GM12873 (cell line): Measurements from ENCODE around the gene ASAP2.

Source experiments
- TF ChIP-seq, protein P1 (sequence below): IDR thresholded peaks from 2 replicates; pipeline ENCODE4 v1.5.1; 2012; ENCODE audit warnings: low read depth, mild to moderate bottlenecking, moderate library complexity, low read length, control low read depth; ENCODE audit not compliant: insufficient read depth; ENCODE audit errors: missing control alignments

Gene ASAP2

DNA sequence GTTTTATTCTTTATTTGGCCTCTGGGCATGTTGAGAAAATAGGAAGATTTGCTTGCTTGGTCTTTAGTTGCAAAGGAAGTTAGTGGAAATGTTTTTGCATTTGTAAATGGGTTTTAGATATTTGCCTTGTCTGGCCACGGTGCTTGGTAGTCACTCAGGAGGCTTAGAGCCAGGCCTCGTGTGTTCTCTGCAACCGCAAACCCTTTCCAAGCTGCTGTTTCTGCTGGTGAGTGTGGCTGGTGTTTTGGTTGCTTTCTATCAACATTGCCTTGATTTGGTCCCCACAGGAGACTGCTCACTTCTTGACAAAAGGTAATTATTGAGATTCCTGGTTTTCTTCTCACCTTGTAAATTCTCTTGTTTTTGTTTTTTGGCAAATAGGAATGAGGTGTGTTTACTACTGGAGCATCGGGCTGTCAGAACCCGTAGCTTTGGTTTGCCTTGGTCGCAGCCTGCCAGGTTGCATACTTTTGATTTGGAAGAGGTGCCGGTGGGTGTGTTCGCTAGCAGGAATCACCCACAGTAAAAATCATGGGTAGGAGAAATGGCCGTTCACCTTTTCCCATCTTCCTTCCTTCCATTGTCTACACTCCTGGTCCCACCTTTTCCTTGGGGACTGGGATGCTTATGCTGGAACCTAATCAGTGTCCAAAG lies 15.8 kb downstream of the ASAP2 start:
- TF ChIP-seq, protein P1, sequence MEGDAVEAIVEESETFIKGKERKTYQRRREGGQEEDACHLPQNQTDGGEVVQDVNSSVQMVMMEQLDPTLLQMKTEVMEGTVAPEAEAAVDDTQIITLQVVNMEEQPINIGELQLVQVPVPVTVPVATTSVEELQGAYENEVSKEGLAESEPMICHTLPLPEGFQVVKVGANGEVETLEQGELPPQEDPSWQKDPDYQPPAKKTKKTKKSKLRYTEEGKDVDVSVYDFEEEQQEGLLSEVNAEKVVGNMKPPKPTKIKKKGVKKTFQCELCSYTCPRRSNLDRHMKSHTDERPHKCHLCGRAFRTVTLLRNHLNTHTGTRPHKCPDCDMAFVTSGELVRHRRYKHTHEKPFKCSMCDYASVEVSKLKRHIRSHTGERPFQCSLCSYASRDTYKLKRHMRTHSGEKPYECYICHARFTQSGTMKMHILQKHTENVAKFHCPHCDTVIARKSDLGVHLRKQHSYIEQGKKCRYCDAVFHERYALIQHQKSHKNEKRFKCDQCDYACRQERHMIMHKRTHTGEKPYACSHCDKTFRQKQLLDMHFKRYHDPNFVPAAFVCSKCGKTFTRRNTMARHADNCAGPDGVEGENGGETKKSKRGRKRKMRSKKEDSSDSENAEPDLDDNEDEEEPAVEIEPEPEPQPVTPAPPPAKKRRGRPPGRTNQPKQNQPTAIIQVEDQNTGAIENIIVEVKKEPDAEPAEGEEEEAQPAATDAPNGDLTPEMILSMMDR, result no peak

DNA sequence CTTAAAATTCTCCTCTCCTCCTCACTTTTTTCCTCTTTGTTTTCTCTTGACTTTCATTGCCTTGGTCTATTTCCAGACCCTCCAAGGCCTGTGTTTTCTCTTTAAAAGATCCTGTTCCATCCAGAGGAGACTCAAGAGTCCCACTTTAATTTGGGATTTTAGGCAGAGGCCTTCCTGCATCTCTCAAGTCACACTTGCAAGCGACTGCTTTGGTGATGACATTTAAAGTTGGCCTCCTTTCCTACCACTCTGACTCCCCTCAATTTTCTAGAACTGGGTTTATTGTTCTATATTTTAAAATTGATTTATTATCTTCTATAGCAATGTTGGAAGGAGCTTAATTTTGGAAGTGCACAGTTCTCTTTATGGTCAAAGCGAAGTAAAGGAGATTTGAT lies 16.3 kb downstream of the ASAP2 start:
- TF ChIP-seq, protein P1, result no peak

DNA sequence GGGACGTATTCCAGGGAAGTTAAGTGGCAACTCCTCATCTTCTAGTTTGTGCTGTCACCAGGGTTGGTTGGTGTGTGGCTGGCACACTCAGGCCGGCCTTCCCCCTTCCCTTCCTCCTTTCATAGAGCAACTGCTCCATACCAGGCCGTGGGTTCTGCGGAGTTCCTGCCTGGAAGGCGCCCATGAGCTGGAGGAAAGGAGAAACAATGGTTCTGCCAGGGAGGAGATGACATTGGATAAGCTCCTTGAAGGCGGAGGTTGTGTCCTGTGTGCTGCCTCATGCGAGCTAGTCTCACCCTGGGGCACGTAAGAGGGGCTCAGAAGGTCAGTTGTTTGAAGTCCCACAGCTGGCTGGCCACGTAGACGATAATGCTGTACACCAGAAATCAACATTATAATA lies 19.2 kb downstream of the ASAP2 start:
- TF ChIP-seq, protein P1, result no peak

DNA sequence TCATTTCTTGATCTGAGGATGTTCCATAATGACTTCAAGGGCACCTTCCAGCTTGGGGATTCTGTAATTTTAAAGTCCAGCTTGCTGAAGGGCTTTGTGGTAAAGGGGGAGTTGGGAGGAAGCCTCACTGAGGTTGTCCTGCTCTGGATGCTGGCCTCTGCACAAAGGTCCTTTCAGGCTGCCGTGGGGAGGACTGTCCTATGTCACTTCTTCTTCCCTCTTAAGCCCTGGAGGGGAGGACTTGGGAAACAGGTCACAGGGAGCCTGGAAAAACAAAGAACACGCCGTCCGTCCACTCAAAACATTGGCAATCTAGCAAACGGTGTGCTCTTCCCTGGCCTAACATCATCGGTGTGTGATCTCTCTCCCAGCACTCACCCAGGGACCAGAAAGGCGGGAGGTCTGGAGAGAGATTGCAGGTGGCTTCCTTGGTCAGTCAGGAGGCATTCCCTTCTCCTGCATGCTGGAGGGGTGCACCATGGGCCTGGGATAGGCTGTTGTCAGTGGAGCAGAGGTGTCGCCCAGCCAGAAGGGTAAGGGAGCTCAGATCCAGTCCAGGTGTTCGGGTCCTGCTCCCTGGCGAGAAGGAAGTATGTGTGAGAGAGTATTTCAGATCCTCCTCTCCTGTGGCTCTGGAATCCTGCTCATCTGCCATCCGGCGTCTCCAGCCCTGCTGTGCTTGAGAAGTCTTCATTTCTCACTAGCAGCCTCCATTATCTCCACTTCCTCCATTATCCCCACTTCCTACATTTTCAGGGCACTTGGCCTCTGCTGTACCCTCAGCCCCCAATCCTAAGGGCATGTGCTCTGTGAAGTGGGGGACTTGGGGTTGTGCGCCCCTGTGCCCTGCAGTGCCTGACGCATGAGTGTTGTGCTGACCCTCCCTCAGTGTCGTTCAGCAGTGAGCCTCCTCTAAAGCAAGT lies 20.1 kb downstream of the ASAP2 start:
- TF ChIP-seq, protein P1, result no peak

DNA sequence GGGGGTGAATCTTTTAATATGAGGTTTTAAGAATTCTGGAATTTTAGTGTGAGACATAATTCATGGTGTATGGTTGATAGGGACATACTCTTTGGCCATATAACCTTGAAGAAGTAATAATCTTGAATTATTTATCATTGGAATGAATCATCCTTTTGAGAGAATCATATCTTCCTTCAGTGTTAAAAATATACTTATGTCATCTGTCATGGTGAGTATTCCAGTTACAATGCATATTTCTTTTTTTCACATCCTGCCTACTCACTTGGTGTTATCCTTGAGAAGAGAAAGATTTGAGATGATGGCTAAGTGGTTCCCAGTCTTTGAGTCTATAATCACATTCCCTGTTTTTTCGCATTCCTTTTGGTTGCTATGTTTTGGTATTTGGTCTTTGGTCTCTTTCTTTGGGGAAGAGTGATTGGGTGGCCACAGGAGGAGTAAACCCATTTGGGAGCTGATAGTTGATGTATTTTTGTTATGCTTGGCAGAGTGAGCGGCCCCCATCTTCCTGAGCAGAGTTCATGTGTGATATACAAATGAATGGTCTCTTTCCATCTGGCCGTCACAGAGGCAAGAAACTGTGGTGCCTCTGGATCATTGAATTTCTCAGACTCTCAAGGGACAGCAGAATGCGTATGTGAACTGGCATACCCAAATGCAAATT lies 21.6 kb downstream of the ASAP2 start:
- TF ChIP-seq, protein P1, result no peak

DNA sequence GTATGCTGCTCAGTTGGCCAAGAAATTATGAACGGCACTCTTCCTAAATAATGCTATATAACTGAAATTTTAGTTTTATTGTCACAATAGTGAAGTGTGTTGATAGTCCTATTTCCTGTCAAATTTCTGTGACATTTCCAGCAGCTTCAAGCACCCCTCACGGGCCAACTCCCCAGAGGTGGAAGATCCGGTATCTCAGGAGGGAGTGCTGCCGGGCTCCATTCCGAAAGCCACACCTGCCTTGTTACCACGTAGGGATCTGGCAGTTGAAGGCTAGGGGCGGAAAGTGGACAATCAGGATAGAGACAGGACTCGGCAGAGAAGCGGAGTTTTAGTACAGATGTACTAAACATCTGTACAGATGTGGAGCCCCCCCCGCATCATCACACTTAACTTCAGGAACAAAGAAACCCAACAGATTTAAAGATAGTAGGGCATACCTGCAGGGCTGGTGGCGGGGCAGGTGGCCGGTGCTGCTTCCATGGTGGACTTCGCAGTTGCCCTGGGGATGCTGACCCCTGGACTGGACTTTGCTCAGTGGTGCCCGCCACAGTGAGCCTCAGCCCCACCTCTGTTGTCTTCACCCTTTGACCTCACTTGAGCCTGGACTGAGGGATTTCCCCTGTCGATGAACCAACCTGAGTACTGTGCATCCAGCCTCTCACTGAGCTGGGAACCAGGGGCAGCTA lies 22.3 kb downstream of the ASAP2 start:
- TF ChIP-seq, protein P1, result no peak

DNA sequence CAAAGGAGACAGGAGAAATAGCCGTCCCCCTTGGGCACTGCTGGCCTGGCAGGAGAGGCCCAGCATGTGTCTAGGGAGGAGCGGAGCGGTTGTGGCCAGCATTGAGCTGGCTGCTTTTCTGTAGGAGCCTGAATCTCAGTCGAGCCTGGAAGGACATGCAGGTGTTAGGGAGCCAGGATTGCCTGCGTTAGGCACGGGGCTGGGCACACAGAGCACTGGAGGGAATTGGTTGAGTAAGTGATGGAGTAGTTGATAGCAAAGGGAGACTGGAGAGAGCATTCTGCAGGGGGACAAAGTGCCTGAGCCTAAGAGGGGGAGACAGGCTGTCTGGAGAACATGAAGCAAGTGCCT lies 22.8 kb downstream of the ASAP2 start:
- TF ChIP-seq, protein P1, result no peak
